ENCODE measurements around the gene ASB4.

GRCh38 chr7:95520136-95520535, 34.4 kb downstream of the ASB4 start:
- no peak for TF ChIP-seq POLR2A (IDR thresholded peaks at IDR 0.05; ENCODE audit: low read length)
- no peak for TF ChIP-seq GATA1 (IDR thresholded peaks at IDR 0.05; ENCODE audit: low read depth, low read length)
